LNCAP (cell line): ENCODE results near the gene XRN2.

ENCODE experiments used
- CTCF ChIP-seq: fragments of 450-650 bp; IDR thresholded peaks from 2 replicates; pipeline ENCODE4 v1.5.1; 2017; ENCODE audit warnings: mild to moderate bottlenecking

Gene XRN2

GRCh38 chr20:21424846-21425245 is 121.7 kb downstream of the XRN2 start:
- TF ChIP-seq CTCF, result no peak

GRCh38 chr20:21430020-21430419 is 126.9 kb downstream of the XRN2 start:
- no peak for TF ChIP-seq CTCF

GRCh38 chr20:21432911-21433310 is 129.8 kb downstream of the XRN2 start:
- no peak for TF ChIP-seq CTCF

GRCh38 chr20:21433329-21433890 is 130.3 kb downstream of the XRN2 start:
- TF ChIP-seq CTCF, result no peak

- no peak for TF ChIP-seq CTCF
Measured at GRCh38 chr20:21435576-21435975, 132.4 kb downstream of the XRN2 start.

- TF ChIP-seq CTCF, result no peak
Measured at GRCh38 chr20:21436205-21436604, 133.1 kb downstream of the XRN2 start.

- no peak for TF ChIP-seq CTCF
Measured at GRCh38 chr20:21437248-21437647, 134.1 kb downstream of the XRN2 start.

- no peak for TF ChIP-seq CTCF
Measured at GRCh38 chr20:21437816-21438215, 134.7 kb downstream of the XRN2 start.
